HG03103 (cell line): ENCODE results near the gene MRGPRE.
"Not testable (repeated sequence)": the region's sequence is repeated elsewhere in the genome, so short reads cannot be mapped to it uniquely, and the experiment has no call there.

Experiments used
- ATAC-seq: cut with Tn5 transposase; IDR thresholded peaks from one replicate; pipeline ENCODE4 v1.9.1; 2021; ENCODE audit warnings: low read depth; ENCODE audit not compliant: unreplicated experiment

Gene MRGPRE, protein sequence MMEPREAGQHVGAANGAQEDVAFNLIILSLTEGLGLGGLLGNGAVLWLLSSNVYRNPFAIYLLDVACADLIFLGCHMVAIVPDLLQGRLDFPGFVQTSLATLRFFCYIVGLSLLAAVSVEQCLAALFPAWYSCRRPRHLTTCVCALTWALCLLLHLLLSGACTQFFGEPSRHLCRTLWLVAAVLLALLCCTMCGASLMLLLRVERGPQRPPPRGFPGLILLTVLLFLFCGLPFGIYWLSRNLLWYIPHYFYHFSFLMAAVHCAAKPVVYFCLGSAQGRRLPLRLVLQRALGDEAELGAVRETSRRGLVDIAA

GRCh38 chr11:3231851-3232744, at the start of gene MRGPRE:
TSS of gene MRGPRE (minus strand) at chr11:3232417. CDS start at chr11:3228799, 3,618 bp downstream.
- no peak for ATAC-seq

GRCh38 chr11:3281146-3281545, 48.9 kb upstream of the MRGPRE start:
- ATAC-seq, result not testable (repeated sequence)

- not testable (repeated sequence) for ATAC-seq
Observed at GRCh38 chr11:3280662-3281061, 48.4 kb upstream of the MRGPRE start.

DNA sequence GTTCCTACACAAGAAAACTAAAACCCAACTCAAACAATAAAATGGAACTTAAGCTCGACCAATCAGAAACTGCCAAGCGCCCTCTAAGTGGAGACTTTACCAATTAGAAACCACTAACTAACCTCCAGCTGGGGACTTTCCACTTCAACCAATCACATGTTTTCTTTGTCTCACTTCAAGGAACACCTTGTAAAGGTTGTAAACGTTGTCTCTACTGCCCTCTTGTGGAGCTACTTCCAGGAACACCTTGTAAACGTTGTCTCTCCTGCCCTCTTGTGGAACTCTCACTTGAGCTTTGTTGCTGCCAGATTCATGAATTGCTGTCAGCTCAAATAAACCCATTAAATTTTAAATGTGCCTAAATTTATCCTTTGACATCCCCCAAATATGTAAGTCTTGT, 46.7 kb upstream of the MRGPRE start:
- ATAC-seq, result not testable (repeated sequence)

DNA sequence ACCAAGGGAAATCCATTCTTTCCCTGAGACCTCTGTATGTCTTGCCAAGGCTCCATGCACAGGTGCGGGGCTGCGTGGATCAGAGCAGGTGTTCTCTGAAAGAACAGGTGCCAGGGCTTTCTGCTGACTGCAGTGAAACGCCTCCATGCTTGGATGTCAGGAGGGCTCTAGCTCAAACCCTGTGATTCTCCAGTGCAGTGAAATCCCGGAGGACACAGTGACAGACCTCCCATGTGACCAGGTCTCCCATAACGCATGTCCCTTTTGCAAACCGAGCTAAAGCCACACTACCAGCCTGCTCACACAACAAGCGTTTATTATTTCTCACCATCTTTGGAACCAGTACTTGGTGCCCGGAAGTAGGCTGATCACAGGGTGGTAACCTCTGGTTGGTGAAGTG, 41.4 kb upstream of the MRGPRE start:
- not testable (repeated sequence) for ATAC-seq

- not testable (repeated sequence) for ATAC-seq
Observed at GRCh38 chr11:3262548-3262947, 30.3 kb upstream of the MRGPRE start.

DNA sequence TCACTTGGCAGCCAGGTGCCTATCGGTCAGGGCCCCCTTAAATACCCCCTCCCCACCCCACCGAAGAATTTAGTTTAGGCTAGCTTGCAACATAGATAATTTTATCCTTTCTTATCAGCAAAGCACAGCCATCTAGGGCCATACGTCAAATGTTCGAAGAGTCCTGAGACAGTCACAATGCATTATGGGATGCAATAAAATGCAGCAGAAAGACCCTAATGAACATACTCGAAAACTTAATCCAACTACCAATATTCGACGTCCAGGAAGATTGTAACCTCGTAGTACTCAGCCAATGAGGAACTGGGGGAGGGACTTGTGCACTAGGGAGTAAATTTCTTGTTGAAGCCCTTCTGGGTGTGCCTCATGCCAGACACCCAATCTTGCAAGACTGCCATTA, 29.6 kb upstream of the MRGPRE start:
- not testable (repeated sequence) for ATAC-seq

DNA sequence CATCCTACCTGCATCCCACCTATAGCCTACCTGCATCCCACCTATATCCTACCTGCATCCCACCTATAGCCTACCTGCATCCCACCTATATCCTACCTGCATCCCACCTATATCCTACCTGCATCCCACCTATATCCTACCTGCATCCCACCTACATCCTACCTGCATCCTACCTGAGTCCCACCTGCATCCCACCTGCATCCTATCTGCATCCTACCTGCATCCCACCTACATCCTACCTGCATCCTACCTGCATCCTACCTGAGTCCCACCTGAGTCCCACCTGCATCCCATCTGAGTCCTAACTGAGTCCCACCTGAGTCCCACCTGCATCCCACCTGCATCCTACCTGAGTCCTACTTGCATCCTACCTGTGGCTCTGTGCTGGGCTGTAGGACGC, 25.3 kb upstream of the MRGPRE start:
- ATAC-seq, result not testable (repeated sequence)

DNA sequence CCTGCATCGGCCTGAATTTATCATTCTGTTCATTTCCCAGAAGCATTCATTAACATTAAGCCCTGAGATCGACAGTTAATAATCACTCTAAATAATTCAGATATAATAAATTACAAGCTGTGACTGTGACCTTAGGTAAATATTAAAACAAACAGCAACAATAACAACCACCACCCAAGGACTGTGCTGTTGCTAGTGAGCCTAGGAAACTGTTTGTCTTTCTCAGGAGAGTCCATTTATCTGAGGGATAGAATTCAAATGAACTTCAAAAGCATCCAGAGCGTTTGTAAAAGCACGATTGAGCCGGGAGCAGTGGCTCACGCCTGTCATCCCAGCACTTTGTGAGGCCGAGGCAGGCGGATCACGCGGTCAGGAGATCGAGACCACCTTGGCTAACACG, 23.0 kb upstream of the MRGPRE start:
- not testable (repeated sequence) for ATAC-seq

GRCh38 chr11:3254773-3255172, 22.6 kb upstream of the MRGPRE start:
- not testable (repeated sequence) for ATAC-seq

DNA sequence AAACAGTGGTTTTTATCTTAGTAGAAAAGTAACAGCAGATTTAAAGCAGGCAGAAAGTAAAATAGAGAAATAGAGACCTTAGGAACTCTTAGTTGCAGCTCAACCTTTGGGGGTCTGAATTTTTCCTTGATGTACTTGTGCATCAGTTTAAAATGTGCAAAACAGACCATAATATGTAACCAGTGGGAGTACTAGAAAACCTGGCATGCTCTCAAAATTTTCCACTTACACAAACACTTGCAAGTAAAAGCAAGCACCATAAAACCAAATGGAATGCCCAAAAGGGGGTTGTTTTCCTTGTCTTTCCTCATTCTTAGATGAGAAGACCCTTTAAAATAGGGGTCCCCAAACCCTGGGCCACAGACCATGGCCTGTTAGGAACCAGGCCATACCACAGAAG, 12.9 kb upstream of the MRGPRE start:
- no peak for ATAC-seq

GRCh38 chr11:3243880-3244279, 11.7 kb upstream of the MRGPRE start:
- no peak for ATAC-seq

DNA sequence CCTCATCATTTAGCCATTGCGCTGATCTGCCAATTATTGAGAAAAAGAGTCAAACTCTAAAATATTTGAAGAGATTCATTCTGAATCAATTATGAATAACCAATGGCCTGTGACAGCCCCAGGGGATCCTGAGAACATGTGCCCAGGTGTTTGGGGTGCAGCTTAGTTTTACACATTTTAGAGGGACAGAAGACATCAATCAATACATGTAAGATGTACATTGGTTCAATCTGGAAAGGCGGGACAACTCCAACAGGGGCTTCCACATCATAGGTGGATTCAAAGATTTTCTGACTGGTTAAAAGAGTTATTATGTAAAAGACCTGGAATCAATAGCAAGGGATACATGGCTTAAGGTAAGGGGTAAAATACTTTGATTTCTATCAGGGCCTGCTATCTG, 4.9 kb upstream of the MRGPRE start:
- no peak for ATAC-seq

GRCh38 chr11:3234846-3235245, 2.6 kb upstream of the MRGPRE start:
- ATAC-seq, result no peak

DNA sequence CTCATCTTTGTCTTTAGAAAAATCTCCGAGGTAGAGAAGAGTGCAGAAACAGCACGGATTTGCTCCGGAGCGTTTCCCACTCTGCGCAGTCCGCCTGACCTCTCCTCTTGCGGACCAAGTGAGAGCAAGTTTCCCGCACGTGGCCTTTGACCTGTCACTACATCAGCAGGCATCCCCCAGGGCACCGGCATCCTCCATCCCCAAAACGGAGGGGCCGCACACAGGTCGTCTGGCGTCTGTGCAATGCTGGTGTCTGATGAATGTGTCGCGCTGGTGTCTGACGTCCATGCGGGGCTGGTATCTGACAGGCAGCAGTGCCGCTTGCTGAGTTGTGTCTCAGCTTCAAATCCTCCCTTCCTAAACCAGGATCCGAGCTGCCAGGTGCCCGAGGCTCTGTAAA, 739 bp upstream of the MRGPRE start:
- ATAC-seq, result no peak

- ATAC-seq, result no peak
Observed at GRCh38 chr11:3231550-3231850, 717 bp downstream of the MRGPRE start.

- no peak for ATAC-seq
Observed at GRCh38 chr11:3230636-3231549, 1.3 kb downstream of the MRGPRE start.

DNA sequence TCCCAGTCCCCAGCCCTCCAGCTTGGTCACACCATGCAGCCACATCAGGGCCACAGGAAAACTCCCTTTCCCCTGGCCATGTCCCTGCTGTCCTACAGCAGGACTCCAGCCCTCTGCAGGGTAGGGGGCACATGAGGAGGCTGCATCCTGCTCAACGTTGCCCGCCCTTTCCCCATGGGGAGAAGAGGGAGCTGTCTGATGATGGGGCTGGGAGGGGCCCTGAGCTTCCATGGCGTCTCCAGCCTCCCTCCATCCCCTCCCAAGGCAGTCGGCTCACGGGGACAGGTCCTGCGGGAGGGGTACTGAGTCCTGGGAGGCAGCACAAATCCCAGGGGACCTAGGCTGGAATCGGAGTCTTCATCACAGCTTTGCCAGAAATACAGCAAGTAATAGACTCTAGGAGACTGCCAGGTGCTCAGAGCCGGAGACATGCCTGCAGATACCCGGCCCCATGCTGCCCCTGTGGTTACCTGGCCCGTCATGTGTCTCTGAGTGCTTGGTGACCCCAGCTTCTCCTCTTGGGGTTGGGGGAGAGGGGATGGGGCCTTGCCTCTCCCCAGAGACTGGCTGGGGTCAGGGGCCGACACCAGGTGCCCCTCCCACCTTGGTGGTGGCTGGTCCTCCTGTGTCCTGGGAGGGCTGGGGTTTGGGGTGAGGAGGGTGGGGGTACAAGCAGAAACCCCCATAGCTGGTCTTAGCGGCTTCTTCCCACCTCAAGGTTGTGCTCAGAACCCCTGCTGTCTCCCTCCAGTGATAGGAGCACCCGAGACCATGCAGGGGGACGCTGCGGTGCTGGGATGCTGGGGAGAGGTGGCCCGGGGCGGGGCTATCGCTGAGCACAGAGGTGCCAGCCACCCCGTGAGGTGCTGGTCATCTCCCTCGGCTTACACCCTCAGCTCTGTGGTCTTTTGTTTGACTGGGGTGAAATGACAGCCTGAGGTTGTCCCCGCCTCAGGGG, 2.3 kb downstream of the MRGPRE start:
- ATAC-seq, result no peak

GRCh38 chr11:3228445-3228829, 3.8 kb downstream of the MRGPRE start:
- no peak for ATAC-seq
